ENCODE data around the gene PNMA6F. TPM values are rescaled to one million over a fixed set of nuclear protein-coding genes. Genes with fewer than 3 reads are reported as not detected.

Gene PNMA6F
- total and polyA plus RNA-seq, 2 of the 8 experiments (the other 6 are each of a cell fraction or from before 2014, with no cell fraction given), result 0.12 to 0.22 TPM

DNA sequence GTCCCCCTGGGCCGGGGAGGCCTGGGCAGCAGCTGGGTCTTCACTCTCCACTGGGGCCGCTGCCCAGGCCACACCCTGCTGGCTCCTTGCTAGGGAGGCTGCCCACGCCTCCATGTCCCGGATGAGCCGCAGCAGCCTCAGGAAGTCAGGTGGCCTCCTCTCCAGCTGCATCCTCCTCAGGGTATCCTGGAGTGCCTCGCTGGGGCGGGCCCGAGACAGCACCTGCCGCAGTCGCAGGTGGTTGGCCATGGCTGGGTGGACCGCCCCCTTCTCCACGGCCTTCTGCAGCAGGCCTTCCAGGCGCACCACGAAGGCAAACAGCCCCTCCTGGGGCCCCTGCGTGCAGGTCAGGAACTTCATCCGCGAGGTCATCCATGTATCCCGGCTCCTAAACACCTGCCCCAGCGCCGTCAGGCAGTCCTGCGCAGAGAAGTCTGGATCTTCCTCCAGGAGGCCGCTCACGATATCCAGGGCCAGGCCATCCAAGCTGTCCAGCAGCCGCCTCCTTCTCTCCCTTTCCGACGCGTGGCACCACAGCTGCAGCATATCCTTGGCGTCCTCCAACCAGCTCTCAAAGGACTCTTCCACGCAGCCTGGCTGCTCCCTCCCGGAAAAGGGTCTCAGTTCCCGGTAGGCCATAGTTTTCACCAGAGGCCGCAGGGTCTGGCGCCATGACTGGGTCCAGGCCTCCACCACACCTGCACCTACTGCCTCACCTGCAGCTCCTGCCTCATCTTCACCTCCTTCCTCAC is 2.1 kb downstream of the PNMA6F start:
- Histone ChIP-seq H2BK120ac (replicated peaks; ENCODE audit: low read depth, low read length) (no peak overlapping the region), H3K23me2 (ENCODE audit: low read depth, low read length) (no peaks in the 10 kb centered on the region; the same call in 1 of the 2 replicates), H3K56ac (replicated peaks; ENCODE audit: insufficient read length, low read depth, low read length) (no peak overlapping the region), H3K9ac (replicated peaks in 1 of 4; ENCODE audit: extremely low read depth in 1 of 4, low read depth in 3 of 4, low read length in 3 of 4) (no peak overlapping the region), H3K23ac (ENCODE audit: insufficient read length) (no peak overlapping the region), H4K91ac (replicated peaks; ENCODE audit: insufficient read length, low read length) (no peak overlapping the region), H3K9me3 (ENCODE audit: insufficient read depth in 2 of 2, low read depth in 1 of 2, low read length in 1 of 2) (no peaks in the 10 kb centered on the region), H3K4me3 (ENCODE audit: extremely low read depth in 1 of 4, insufficient read depth in 2 of 4, low read depth in 3 of 4, low read length in 4 of 4) (no peak overlapping the region), H3K14ac (ENCODE audit: insufficient read length) (no peak overlapping the region), H2AFZ (ENCODE audit: low read length) (no peak overlapping the region), H2BK12ac (ENCODE audit: low read depth, low read length) (no peak overlapping the region), H3K18ac (ENCODE audit: extremely low read depth, low read length) (no peak overlapping the region), H4K8ac (ENCODE audit: extremely low read depth, insufficient read depth, low read length) (no peak overlapping the region), H3K27me3 (replicated peaks in 1 of 4; ENCODE audit: control insufficient read depth in 3 of 4, extremely low read depth in 1 of 4, insufficient read depth in 3 of 4, low read length in 3 of 4) (peaks cover 0 to 11% (median 9%) of the 10 kb centered on the region in 4 experiments; a peak in 5 of 7 replicates), H4K20me1 (replicated peaks in 1 of 2; ENCODE audit: control insufficient read depth in 1 of 2, insufficient read depth in 2 of 2, low read length in 2 of 2) (no peaks in the 10 kb centered on the region), H3K4me2 (ENCODE audit: insufficient read depth in 1 of 2, low read depth in 2 of 2, low read length in 2 of 2) (no peak overlapping the region), H3K79me1 (ENCODE audit: low read depth, low read length) (no peaks in the 10 kb centered on the region), H2BK15ac (ENCODE audit: low read length) (no peak overlapping the region), H2AK5ac (ENCODE audit: low read depth, low read length) (no peak overlapping the region), H3K27ac (ENCODE audit: low read depth, low read length) (no peak overlapping the region), H3K79me2 (ENCODE audit: control insufficient read depth in 1 of 2, insufficient read depth in 2 of 2, low read length in 2 of 2) (no peaks in the 10 kb centered on the region), H3K4me1 (replicated peaks in 1 of 4; ENCODE audit: control insufficient read depth in 3 of 4, insufficient read depth in 4 of 4, low read length in 3 of 4) (peaks cover 0 to 4% (median 3%) of the 10 kb centered on the region in 4 experiments; a peak in 6 of 7 replicates), H3K4ac (replicated peaks; ENCODE audit: insufficient read length, low read depth, low read length) (no peak overlapping the region), H2BK5ac (ENCODE audit: low read depth, low read length) (no peak overlapping the region), H3K36me3 (ENCODE audit: control insufficient read depth in 2 of 4, insufficient read depth in 4 of 4, low read length in 3 of 4) (no peaks in the 10 kb centered on the region), H4K5ac (ENCODE audit: insufficient read length, low read depth, low read length) (no peak overlapping the region), H2BK20ac (ENCODE audit: low read length) (no peak overlapping the region)
- no peak for FAIRE-seq
- POLR2A ChIA-PET (ENCODE audit: partially characterized antibody), result no interaction called here
- 94% methylated on average over 14 of the region's 33 CpGs; no CpG with 5 or more reads in 1 of the 2 experiments for whole genome bisulfite sequencing, 2 experiments (ENCODE audit: extremely low coverage in 1 of 2, insufficient coverage in 1 of 2, insufficient read length in 1 of 2, insufficient replicate concordance in 2 of 2, low coverage in 1 of 2, low lambda C conversion rate in 2 of 2, missing lambda C conversion rate in 1 of 2)
- CTCF ChIA-PET (ENCODE audit: partially characterized antibody), result no interaction called here
- DNase-seq (ENCODE audit: low read depth in 1 of 2, low spot score in 2 of 2), result no peak
- TF ChIP-seq KDM1A (IDR thresholded peaks at IDR 0.05; ENCODE audit: borderline replicate concordance, low read length), result no peak
- TF ChIP-seq POLR2A (IDR thresholded peaks at IDR 0.05; ENCODE audit: control extremely low read depth in 1 of 2, low read depth in 2 of 2, low read length in 2 of 2), result no peak
- TF ChIP-seq ZNF274 (IDR thresholded peaks at IDR 0.05; ENCODE audit: borderline replicate concordance, extremely low read depth, low read length), result no peak
- no peak for TF ChIP-seq SUZ12 (IDR thresholded peaks at IDR 0.05; ENCODE audit: low read length)
- TF ChIP-seq SIRT6 (IDR thresholded peaks at IDR 0.05; ENCODE audit: low read length), result no peak
- no peak for TF ChIP-seq CBX8 (IDR thresholded peaks at IDR 0.05; ENCODE audit: borderline replicate concordance, low read depth, low read length)
- TF ChIP-seq, protein P1, sequence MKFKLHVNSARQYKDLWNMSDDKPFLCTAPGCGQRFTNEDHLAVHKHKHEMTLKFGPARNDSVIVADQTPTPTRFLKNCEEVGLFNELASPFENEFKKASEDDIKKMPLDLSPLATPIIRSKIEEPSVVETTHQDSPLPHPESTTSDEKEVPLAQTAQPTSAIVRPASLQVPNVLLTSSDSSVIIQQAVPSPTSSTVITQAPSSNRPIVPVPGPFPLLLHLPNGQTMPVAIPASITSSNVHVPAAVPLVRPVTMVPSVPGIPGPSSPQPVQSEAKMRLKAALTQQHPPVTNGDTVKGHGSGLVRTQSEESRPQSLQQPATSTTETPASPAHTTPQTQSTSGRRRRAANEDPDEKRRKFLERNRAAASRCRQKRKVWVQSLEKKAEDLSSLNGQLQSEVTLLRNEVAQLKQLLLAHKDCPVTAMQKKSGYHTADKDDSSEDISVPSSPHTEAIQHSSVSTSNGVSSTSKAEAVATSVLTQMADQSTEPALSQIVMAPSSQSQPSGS (IDR thresholded peaks at IDR 0.05; ENCODE audit: low read length), result no peak
- TF ChIP-seq CTBP2 (IDR thresholded peaks at IDR 0.05; ENCODE audit: borderline replicate concordance, insufficient read depth, insufficient read length, low read length), result no peak
- no peak for TF ChIP-seq SP1 (IDR thresholded peaks at IDR 0.05; ENCODE audit: low read depth, low read length)
- no peak for TF ChIP-seq YY1 (IDR thresholded peaks at IDR 0.05; ENCODE audit: low read depth, low read length)
- no peak for TF ChIP-seq RFX5 (IDR thresholded peaks at IDR 0.05; ENCODE audit: borderline replicate concordance, low read depth, low read length)
- TF ChIP-seq, protein P2, sequence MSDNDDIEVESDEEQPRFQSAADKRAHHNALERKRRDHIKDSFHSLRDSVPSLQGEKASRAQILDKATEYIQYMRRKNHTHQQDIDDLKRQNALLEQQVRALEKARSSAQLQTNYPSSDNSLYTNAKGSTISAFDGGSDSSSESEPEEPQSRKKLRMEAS (IDR thresholded peaks at IDR 0.05), result no peak

Measured in H1 (cell line).